Stomach (tissue), 9 donors: ENCODE results near the gene CNTROB. TPM values are rescaled to one million over a fixed set of nuclear protein-coding genes. Genes with fewer than 3 reads are reported as not detected.

ENCODE experiments used
- DNase-seq, 2 donors: peaks; one replicate each; pipeline versions ENCODE4 v3.0.0 to v3.0.0-alpha.2; 2013 to 2019
- H3K27ac ChIP-seq, 5 donors: fragments of 200-600 bp in 4 of 5; sonication (generic) in 4 of 5; one replicate each; pipeline ENCODE4 v1.5.1; 2013 to 2019; ENCODE audit warnings: mild to moderate bottlenecking in 1 of 5, moderate library complexity in 1 of 5
- H3K27me3 ChIP-seq, 3 donors: fragments of 200-600 bp; sonication (generic); one replicate each; pipeline ENCODE4 v1.5.1; 2017 to 2019; ENCODE audit warnings: mixed run types in 1 of 3
- H3K36me3 ChIP-seq, 4 donors: fragments of 200-600 bp; sonication (generic); 1 replicate in 3 of 4; 2 replicates in 1 of 4; pipeline ENCODE4 v1.5.1; 2016 to 2019
- H3K4me1 ChIP-seq, 4 donors: fragments of 200-600 bp; sonication (generic); one replicate each; pipeline ENCODE4 v1.5.1; 2016 to 2019
- H3K4me3 ChIP-seq, 4 donors: fragments of 200-600 bp; sonication (generic) in 3 of 4; one replicate each; pipeline ENCODE4 v1.5.1; 2016 to 2019; ENCODE audit warnings: mild to moderate bottlenecking in 1 of 4
- H3K9me3 ChIP-seq, 4 donors: fragments of 200-600 bp; sonication (generic); one replicate each; pipeline ENCODE4 v1.5.1; 2016 to 2019
- CTCF ChIP-seq, 7 experiments: fragments of 450-650 bp in 4 of 7; fragments of 200-600 bp in 3 of 7; sonication (generic) in 3 of 7; IDR thresholded peaks; one replicate each; pipeline ENCODE4 v1.5.1; 2016 to 2019; ENCODE audit warnings: antibody characterized with exemption in 7 of 7, control low read depth in 2 of 7, mild to moderate bottlenecking in 1 of 7
- EP300 ChIP-seq: sonication (generic); formaldehyde crosslinking; IDR thresholded peaks from one replicate; pipeline ENCODE4 v1.6.1; 2017; ENCODE audit warnings: antibody characterized with exemption
- POLR2A ChIP-seq, 4 donors: fragments of 450-650 bp; IDR thresholded peaks; one replicate each; pipeline ENCODE4 v1.6.1; 2016; ENCODE audit warnings: antibody characterized with exemption in 4 of 4, control low read depth in 2 of 4, mild to moderate bottlenecking in 1 of 4, moderate library complexity in 1 of 4
- POLR2AphosphoS5 ChIP-seq, 3 donors: sonication (generic); formaldehyde crosslinking; IDR thresholded peaks; one replicate each; pipeline ENCODE4 v1.6.1; 2016; ENCODE audit warnings: antibody characterized with exemption in 3 of 3
- WGBS, 5 donors: extraction: QIAGEN DNeasy Blood & Tissue Kit in 3 of 5; methylation state at CpG; one replicate each; pipeline versions ENCODE4 v1.1.5 to v1.1.7; 2013 to 2018; 5-methylcytosine and 5-hydroxymethylcytosine counted together
- intact Hi-C: fragments of 100-400 bp; cut with DNase I; formaldehyde crosslinking; loops from one replicate; pipeline ENCODE4 v1.15.1; 2023; ENCODE audit warnings: low total_unique reads
- polyA plus RNA-seq, 3 donors: library from polyadenylated mRNA; stranded (reverse); fragments of 200-250 nt; gene quantifications; one replicate each; pipeline ENCODE4 v1.2.3, GENCODE V29; 2013
- total RNA-seq, 5 donors: library from RNA; depleted of rRNA; stranded (reverse); fragments of >200 nt; gene quantifications; one replicate each; pipeline versions ENCODE4 v1.1.0 to v1.2.3, GENCODE V29; 2014 to 2016
- donor health status: healthy with polysubstance abuse.
- donor health status: Bipolar disorder and iron deficiency.
- donor health status: healthy.

The CNTROB gene
- total and polyA plus RNA-seq, 8 donors, result 12.9 to 146 (median 25.7) TPM

DNA sequence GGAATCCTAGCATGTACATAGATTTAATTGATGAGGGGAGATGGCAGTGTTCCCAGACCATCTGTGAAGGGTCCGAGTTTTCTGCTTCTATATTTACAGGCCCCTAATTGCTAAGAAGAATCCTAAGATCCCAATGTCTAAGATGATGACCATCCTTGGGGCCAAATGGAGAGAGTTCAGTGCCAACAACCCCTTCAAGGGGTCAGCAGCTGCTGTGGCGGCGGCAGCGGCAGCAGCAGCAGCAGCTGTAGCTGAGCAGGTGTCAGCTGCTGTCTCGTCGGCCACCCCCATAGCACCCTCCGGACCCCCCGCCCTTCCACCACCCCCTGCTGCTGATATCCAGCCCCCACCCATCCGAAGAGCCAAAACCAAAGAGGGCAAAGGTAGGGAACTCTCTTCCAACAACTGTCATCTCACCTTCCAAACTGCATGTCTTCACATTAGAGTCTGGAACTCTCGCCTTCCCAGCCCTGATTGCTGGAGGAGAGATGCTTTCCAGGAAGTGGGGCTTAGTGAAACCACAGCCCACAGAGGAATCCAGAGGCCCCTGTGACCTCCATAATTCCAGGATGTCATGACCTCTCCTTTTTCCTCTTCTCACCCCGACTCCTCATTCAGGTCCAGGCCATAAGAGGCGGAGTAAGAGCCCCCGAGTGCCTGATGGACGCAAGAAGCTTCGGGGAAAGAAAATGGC is 38.7 kb upstream of the CNTROB start:
- intact Hi-C loops, result loop anchor here (10.0 kb wide), 1 partner anchor 91 kb away; no protein-coding TSS in a partner anchor

GRCh38 chr17:7894226-7894625 is 37.8 kb upstream of the CNTROB start:
- Histone ChIP-seq H3K36me3 (peaks cover 61 to 93% (median 92%) of the 10 kb centered on the region in 4 donors), H3K27me3 (no peaks in the 10 kb centered on the region), H3K9me3 (no peaks in the 10 kb centered on the region), H3K4me3 (no peak overlapping the region), H3K27ac (no peak overlapping the region), H3K4me1 (peaks cover 8 to 26% (median 11%) of the 10 kb centered on the region in 4 donors)
- DNase-seq, result no peak
- WGBS, 5 donors, result 90 to 94% (median 92%) methylated on average over 9 of the region's 9 CpGs
- intact Hi-C loops, result loop anchor here (10.0 kb wide), 1 partner anchor 91 kb away; no protein-coding TSS in a partner anchor
- TF ChIP-seq POLR2A (IDR thresholded peaks at IDR 0.05), result no peak
- no peak for TF ChIP-seq POLR2AphosphoS5 (IDR thresholded peaks at IDR 0.05)
- no peak for TF ChIP-seq CTCF (IDR thresholded peaks at IDR 0.05)
- TF ChIP-seq EP300, result no peak

More for the DNA sequence above, 38.7 kb upstream of the CNTROB start:
- no peaks in the 10 kb centered on the region for H3K9me3 ChIP-seq
- H3K27me3 ChIP-seq, result no peaks in the 10 kb centered on the region
- no peak overlapping the region for H3K4me3 ChIP-seq
- no peak for TF ChIP-seq POLR2AphosphoS5 (IDR thresholded peaks at IDR 0.05)
- no peak for TF ChIP-seq EP300
- no peak for TF ChIP-seq CTCF (IDR thresholded peaks at IDR 0.05)
- no peak for TF ChIP-seq POLR2A (IDR thresholded peaks at IDR 0.05)
- 77 to 89% (median 85%) methylated on average over 12 to 15 of the region's 15 CpGs for WGBS, 5 donors
- no peak overlapping the region for H3K27ac ChIP-seq
- H3K4me1 ChIP-seq, result peaks cover 17 to 34% (median 20%) of the 10 kb centered on the region in 4 donors
- DNase-seq, result peak in 1 of 2 donors; percentile 53
- H3K36me3 ChIP-seq, result peaks cover 52 to 84% (median 83%) of the 10 kb centered on the region in 4 donors

GRCh38 chr17:7894866-7895265 is 37.1 kb upstream of the CNTROB start:
- H3K9me3 ChIP-seq, result no peaks in the 10 kb centered on the region
- peaks cover 2 to 19% (median 4%) of the 10 kb centered on the region in 4 donors for H3K4me1 ChIP-seq
- intact Hi-C loops, result loop anchor here (10.0 kb wide), 1 partner anchor 90 kb away; no protein-coding TSS in a partner anchor
- H3K4me3 ChIP-seq, result no peak overlapping the region
- no peak for DNase-seq
- H3K27ac ChIP-seq, result no peak overlapping the region
- no peaks in the 10 kb centered on the region for H3K27me3 ChIP-seq
- no peak for TF ChIP-seq POLR2AphosphoS5 (IDR thresholded peaks at IDR 0.05)
- no peak for TF ChIP-seq CTCF (IDR thresholded peaks at IDR 0.05)
- no peak for TF ChIP-seq POLR2A (IDR thresholded peaks at IDR 0.05)
- no peak for TF ChIP-seq EP300
- H3K36me3 ChIP-seq, result peaks cover 68 to 97% (median 96%) of the 10 kb centered on the region in 4 donors
- WGBS, 5 donors, result 90 to 94% (median 92%) methylated on average over 8 of the region's 8 CpGs

DNA sequence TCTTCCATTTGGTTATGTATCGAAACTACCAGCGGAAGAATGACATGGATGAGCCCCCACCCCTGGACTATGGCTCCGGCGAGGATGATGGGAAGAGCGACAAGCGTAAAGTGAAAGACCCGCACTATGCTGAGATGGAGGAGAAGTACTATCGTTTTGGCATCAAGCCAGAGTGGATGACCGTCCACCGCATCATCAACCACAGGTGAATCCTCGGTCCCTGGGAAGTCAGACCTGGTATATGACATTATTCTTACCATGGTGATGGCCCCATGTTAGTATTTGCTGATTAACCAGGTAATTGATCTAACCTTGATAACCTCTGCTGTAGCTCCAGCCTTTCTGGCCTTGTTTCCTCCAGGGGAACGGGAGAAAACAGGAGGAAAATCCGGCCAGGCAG is 34.9 kb upstream of the CNTROB start:
- intact Hi-C loops, result loop anchor here (10.0 kb wide), 1 partner anchor 88 kb away; no protein-coding TSS in a partner anchor
- H3K27ac ChIP-seq, result no peak overlapping the region
- DNase-seq, result no peak
- 82 to 87% (median 83%) methylated on average over 13 of the region's 13 CpGs for WGBS, 5 donors
- H3K9me3 ChIP-seq, result no peaks in the 10 kb centered on the region
- peaks cover 0 to 10% (median 0%) of the 10 kb centered on the region in 4 donors for H3K4me1 ChIP-seq
- H3K4me3 ChIP-seq, result no peak overlapping the region
- H3K27me3 ChIP-seq, result no peaks in the 10 kb centered on the region
- TF ChIP-seq POLR2AphosphoS5 (IDR thresholded peaks at IDR 0.05) (no peak), POLR2A (IDR thresholded peaks at IDR 0.05) (no peak), CTCF (IDR thresholded peaks at IDR 0.05) (no peak), EP300 (no peak)
- H3K36me3 ChIP-seq, result peaks cover 80 to 97% (median 97%) of the 10 kb centered on the region in 4 donors
